GM23248 (cell line): Measurements from ENCODE around the gene NSMF. TPM values are rescaled to one million over a fixed set of nuclear protein-coding genes. Genes with fewer than 3 reads are reported as not detected.

Experiments used
- DNase-seq: peaks from one replicate; pipeline ENCODE4 v3.0.0-alpha.2; 2015
- H2AFZ ChIP-seq: fragments of 200-600 bp; sonication (generic); 2 replicates; pipeline ENCODE4 v1.6.1; 2016; ENCODE audit warnings: antibody characterized with exemption
- H3F3A ChIP-seq: fragments of 200-600 bp; sonication (generic); 2 replicates; pipeline ENCODE4 v1.6.1; 2016; ENCODE audit warnings: mild to moderate bottlenecking, antibody characterized with exemption, mixed run types; ENCODE audit not compliant: insufficient read depth
- H3K27ac ChIP-seq: fragments of 200-600 bp; sonication (generic); 2 replicates; pipeline ENCODE4 v1.5.1; 2016; ENCODE audit warnings: mild to moderate bottlenecking
- H3K27me3 ChIP-seq: fragments of 200-600 bp; sonication (generic); replicated peaks from 2 replicates; pipeline ENCODE4 v1.6.1; 2016; ENCODE audit warnings: mild to moderate bottlenecking; ENCODE audit not compliant: insufficient read depth
- H3K36me3 ChIP-seq: fragments of 200-600 bp; sonication (generic); 2 replicates; pipeline ENCODE4 v1.6.1; 2016; ENCODE audit warnings: low read depth, mild to moderate bottlenecking
- H3K4me1 ChIP-seq: fragments of 200-600 bp; sonication (generic); 2 replicates; pipeline ENCODE4 v1.6.1; 2016; ENCODE audit warnings: mild to moderate bottlenecking; ENCODE audit not compliant: insufficient read depth
- H3K4me2 ChIP-seq: fragments of 200-600 bp; sonication (generic); one replicate; pipeline ENCODE4 v1.6.1; 2016; ENCODE audit warnings: mild to moderate bottlenecking; ENCODE audit not compliant: unreplicated experiment
- H3K4me3 ChIP-seq: fragments of 200-600 bp; sonication (generic); 2 replicates; pipeline ENCODE4 v1.5.1; 2016; ENCODE audit warnings: mild to moderate bottlenecking
- H3K79me2 ChIP-seq: fragments of 200-600 bp; sonication (generic); 2 replicates; pipeline ENCODE4 v1.6.1; 2016; ENCODE audit warnings: mild to moderate bottlenecking; ENCODE audit not compliant: insufficient read depth
- H3K9ac ChIP-seq: fragments of 200-600 bp; sonication (generic); 2 replicates; pipeline ENCODE4 v1.6.1; 2016; ENCODE audit warnings: mild to moderate bottlenecking
- H3K9me2 ChIP-seq: fragments of 200-600 bp; sonication (generic); 2 replicates; pipeline ENCODE4 v1.6.1; 2016; ENCODE audit warnings: mixed run types, mild to moderate bottlenecking, moderate library complexity; ENCODE audit not compliant: insufficient read depth
- H3K9me3 ChIP-seq: fragments of 200-600 bp; sonication (generic); one replicate; pipeline ENCODE4 v1.6.1; 2017; ENCODE audit warnings: low read depth
- H4K20me1 ChIP-seq: fragments of 200-600 bp; sonication (generic); 2 replicates; pipeline ENCODE4 v1.6.0; 2016; ENCODE audit not compliant: insufficient read depth
- EZH2 ChIP-seq: fragments of 200-600 bp; sonication (generic); IDR thresholded peaks from 2 replicates; pipeline ENCODE4 v1.6.1; 2018; ENCODE audit warnings: antibody characterized with exemption, mild to moderate bottlenecking; ENCODE audit not compliant: insufficient read depth, poor library complexity, severe bottlenecking
- EZH2phosphoT487 ChIP-seq: fragments of 200-600 bp; sonication (generic); IDR thresholded peaks from 2 replicates; pipeline ENCODE4 v1.6.1; 2018; ENCODE audit warnings: antibody characterized with exemption, moderate library complexity, mild to moderate bottlenecking, low read depth; ENCODE audit not compliant: insufficient read depth
- WGBS, 2 experiments: methylation state at CpG; one replicate each; pipeline ENCODE4 v1.1.6; 2015 to 2017; ENCODE audit warnings: low lambda C conversion rate in 2 of 2, low coverage in 1 of 2; ENCODE audit errors: missing lambda C conversion rate in 2 of 2; 5-methylcytosine and 5-hydroxymethylcytosine counted together
- in situ Hi-C: fragments of 300-500 bp; cut with MboI; formaldehyde crosslinking; loops from 2 replicates; pipeline ENCODE4 v1.15.0; 2020
- polyA plus RNA-seq: library from polyadenylated mRNA; unstranded; fragments of >200 nt; fragmentation: Nextera tagmentation; extraction: Ambion mirVana; gene quantifications from 2 replicates; pipeline ENCODE4 v1.2.1, GENCODE V29; 2016
- total RNA-seq: library from RNA; depleted of rRNA; stranded (reverse); fragments of >200 nt; shearing (Covaris generic); gene quantifications from 2 replicates; pipeline ENCODE4 v1.2.3, GENCODE V29; 2014

The NSMF gene
- total and polyA plus RNA-seq, 2 experiments from 2014 or later = 13.5 to 29.1 TPM

DNA sequence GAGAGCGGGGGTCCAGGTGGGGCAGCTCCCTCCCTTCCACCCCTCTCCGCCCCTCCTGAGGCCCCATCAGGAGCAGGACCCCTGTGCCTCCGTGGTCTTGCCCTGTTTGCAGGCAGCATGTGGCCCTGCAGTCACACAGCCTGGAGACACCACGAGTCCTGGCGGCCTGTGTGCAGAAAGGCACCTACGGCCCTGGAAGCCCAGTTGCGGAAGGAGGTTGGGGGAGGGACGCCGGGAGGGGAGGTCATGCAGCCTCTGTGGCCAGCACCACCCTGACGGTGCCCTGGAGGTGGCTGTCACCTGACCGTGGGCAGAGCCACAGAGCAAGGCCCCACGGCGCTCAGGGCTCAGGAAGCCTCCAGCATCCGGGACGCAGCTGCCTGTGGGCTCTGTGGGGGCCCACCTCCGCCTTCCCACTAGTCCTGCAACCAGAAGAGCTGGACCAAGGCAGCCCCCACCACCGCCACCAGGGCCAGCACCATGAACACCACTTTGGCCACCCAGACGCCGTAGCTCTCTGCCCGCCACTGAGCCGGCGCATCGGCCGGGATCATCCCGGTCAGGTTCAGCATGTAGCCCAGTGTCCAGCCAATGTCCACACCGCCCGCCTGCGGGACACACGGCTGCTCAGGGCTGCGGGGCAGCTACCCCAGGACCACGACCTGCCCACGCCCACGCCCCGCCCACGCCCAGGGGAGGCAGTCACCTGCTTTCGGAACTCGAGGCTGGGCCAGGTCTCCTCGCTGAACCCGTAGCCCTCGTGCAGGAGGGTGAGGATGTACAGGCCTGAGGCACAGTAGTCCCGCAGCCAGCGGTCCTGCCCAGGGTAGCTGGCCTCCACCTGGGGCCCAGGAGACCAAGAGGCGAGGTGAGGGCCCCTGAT lies 24.4 kb downstream of the NSMF start:
- Histone ChIP-seq H3K9me3 (no peaks in the 10 kb centered on the region), H3K9ac (no peak overlapping the region), H3K27ac (no peak overlapping the region), H3K79me2 (no peaks in the 10 kb centered on the region), H3F3A (no peaks in the 10 kb centered on the region), H3K36me3 (no peaks in the 10 kb centered on the region), H2AFZ (no peak overlapping the region), H3K4me2 (no peak overlapping the region), H3K4me1 (no peaks in the 10 kb centered on the region), H3K4me3 (no peak overlapping the region), H4K20me1 (no peaks in the 10 kb centered on the region), H3K9me2 (no peaks in the 10 kb centered on the region), H3K27me3 (no peaks in the 10 kb centered on the region)
- 75 to 80% methylated on average over 26 to 28 of the region's 43 CpGs for WGBS, 2 experiments
- TF ChIP-seq EZH2 (no peak), EZH2phosphoT487 (no peak)
- in situ Hi-C loops = no loop called here
- no peak for DNase-seq

DNA sequence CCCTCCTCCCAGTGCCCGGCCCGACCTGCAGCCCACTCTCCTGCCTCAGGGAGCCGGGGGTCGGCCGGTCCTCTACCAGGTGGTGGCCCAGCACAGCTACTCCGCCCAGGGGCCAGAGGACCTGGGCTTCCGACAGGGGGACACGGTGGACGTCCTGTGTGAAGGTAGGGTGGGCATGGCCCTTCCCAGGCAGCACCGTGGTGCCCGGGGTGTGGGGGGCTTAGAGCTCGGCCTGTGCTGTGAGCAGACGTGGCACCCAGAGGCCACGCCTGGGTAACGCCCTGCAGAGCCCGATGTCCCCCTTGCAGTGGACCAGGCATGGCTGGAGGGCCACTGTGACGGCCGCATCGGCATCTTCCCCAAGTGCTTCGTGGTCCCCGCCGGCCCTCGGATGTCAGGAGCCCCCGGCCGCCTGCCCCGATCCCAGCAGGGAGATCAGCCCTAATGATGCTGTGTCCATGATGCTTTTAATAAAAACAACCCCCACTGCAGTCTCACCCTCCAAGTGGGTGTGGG lies 25.2 kb downstream of the NSMF start:
- H3K9me2 ChIP-seq = no peaks in the 10 kb centered on the region
- no peaks in the 10 kb centered on the region for H3K4me1 ChIP-seq
- H3F3A ChIP-seq = no peaks in the 10 kb centered on the region
- no peaks in the 10 kb centered on the region for H3K36me3 ChIP-seq
- no peak overlapping the region for H3K4me3 ChIP-seq
- H3K9ac ChIP-seq = no peak overlapping the region
- no peak overlapping the region for H3K4me2 ChIP-seq
- H3K79me2 ChIP-seq = no peaks in the 10 kb centered on the region
- no peak for TF ChIP-seq EZH2
- no peak for TF ChIP-seq EZH2phosphoT487
- H4K20me1 ChIP-seq = no peaks in the 10 kb centered on the region
- in situ Hi-C loops = no loop called here
- 69 to 75% methylated on average over 19 to 25 of the region's 26 CpGs for WGBS, 2 experiments
- no peak overlapping the region for H3K27ac ChIP-seq
- H3K9me3 ChIP-seq = no peaks in the 10 kb centered on the region
- no peak for DNase-seq
- H3K27me3 ChIP-seq = no peaks in the 10 kb centered on the region
- no peak overlapping the region for H2AFZ ChIP-seq

DNA sequence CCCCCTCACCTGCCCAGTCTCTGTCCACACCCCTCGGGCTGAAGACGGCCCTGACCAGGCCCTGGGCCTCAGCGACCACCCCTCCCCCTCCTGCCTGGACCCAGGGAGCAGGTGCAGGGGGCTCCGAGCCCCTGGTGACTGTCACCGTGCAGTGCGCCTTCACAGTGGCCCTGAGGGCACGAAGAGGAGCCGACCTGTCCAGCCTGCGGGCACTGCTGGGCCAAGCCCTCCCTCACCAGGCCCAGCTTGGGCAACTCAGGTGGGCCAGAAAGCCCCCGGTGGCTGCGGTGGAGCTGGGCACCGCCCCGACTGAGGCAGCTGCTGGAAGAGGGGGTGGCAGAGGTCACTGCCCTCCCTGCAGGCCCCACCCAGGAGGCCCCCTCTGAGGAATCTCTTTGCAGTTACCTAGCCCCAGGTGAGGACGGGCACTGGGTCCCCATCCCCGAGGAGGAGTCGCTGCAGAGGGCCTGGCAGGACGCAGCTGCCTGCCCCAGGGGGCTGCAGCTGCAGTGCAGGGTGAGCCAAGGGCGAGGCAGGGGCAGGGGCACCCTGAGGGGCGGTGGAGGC lies 25.7 kb downstream of the NSMF start:
- H3K4me3 ChIP-seq = no peak overlapping the region
- no peak overlapping the region for H2AFZ ChIP-seq
- in situ Hi-C loops = no loop called here
- H3K9me2 ChIP-seq = no peaks in the 10 kb centered on the region
- no peak overlapping the region for H3K27ac ChIP-seq
- DNase-seq = no peak
- no peaks in the 10 kb centered on the region for H3K4me1 ChIP-seq
- H3K4me2 ChIP-seq = no peak overlapping the region
- no peaks in the 10 kb centered on the region for H3F3A ChIP-seq
- H4K20me1 ChIP-seq = no peaks in the 10 kb centered on the region
- no peaks in the 10 kb centered on the region for H3K27me3 ChIP-seq
- no peaks in the 10 kb centered on the region for H3K36me3 ChIP-seq
- no peaks in the 10 kb centered on the region for H3K79me2 ChIP-seq
- no peaks in the 10 kb centered on the region for H3K9me3 ChIP-seq
- H3K9ac ChIP-seq = no peak overlapping the region
- TF ChIP-seq EZH2 (no peak), EZH2phosphoT487 (no peak)
- whole genome bisulfite sequencing, 2 experiments = 59 to 73% methylated on average over 9 to 19 of the region's 19 CpGs

DNA sequence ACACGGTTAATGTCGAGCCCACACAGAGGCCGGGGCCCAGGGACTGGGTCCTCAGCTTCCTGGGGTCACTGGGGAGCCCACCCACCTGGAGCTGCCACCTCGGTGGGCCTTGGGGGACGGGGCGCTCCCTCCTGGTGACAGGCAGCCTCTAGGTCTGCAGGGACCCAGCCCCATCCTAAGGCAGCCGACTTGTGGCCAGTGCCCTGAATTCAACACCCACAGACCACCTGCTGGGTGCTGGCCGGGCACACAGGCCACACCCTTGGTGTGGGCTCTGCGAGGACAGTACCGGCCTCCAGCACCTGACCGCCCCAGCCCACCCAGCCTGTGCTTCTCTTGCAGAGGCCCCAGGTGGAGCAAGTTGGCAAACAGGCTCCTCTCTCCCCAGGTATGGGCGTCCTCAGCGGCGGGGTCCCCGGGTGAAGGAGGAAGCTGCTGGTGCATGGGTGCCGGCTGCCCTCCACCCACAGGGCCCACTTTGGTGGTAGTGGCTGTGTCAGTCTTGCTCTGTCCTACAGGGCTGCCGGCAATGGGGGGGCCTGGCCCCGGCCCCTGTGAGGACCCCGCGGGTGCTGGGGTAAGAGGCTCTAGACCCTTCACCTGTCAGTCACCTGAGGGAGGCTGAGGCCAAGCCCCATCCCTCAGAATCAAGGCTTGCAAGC lies 26.3 kb downstream of the NSMF start:
- Histone ChIP-seq H2AFZ (no peak overlapping the region), H3F3A (no peaks in the 10 kb centered on the region), H3K4me2 (no peak overlapping the region), H3K4me1 (no peaks in the 10 kb centered on the region), H3K9ac (no peak overlapping the region), H3K27ac (no peak overlapping the region), H3K9me2 (no peaks in the 10 kb centered on the region), H3K9me3 (no peaks in the 10 kb centered on the region), H3K79me2 (no peaks in the 10 kb centered on the region), H3K36me3 (no peaks in the 10 kb centered on the region), H3K4me3 (no peak overlapping the region), H3K27me3 (no peaks in the 10 kb centered on the region), H4K20me1 (no peaks in the 10 kb centered on the region)
- in situ Hi-C loops = no loop called here
- no peak for DNase-seq
- 86 to 89% methylated on average over 18 to 19 of the region's 20 CpGs for WGBS, 2 experiments
- TF ChIP-seq EZH2phosphoT487 (no peak), EZH2 (no peak)
